GM19397 (cell line): ENCODE results near the gene MPPED1.

Experiments used
- ATAC-seq: cut with Tn5 transposase; IDR thresholded peaks from one replicate; pipeline ENCODE4 v1.9.1; 2021; ENCODE audit warnings: mild to moderate bottlenecking, moderate library complexity; ENCODE audit not compliant: unreplicated experiment

MPPED1 gene

DNA sequence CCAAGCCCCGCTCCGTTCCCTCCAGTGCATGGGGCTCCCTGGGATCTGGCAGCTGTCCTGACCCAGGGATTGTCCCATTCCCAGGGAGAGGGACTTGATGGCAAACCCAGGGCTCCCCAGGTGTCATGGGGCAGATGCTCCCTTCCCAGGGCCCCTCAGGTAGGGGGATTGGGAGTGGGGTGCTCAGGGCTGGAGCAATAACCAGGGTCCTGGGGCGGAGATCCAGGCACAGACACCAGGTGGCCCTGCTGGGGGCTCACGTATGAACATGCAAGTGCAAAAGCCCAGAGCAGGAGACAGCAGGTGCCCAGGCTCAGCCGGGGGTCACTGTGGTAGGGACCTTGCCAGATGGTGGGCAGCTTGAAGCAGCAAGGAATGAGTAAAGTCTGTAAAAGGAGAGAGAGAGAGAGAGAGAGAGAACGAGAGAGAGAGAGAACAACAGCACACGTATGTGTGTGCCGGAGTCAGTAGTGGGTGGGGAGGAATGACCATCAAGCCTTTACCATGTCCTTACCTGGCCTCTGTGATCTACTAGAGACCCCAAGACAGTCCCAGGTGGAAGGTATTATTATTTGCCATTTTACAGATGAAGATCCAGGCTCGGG is 19.3 kb upstream of the MPPED1 start:
- ATAC-seq, result no peak

GRCh38 chr22:43393132-43393843 is 18.5 kb upstream of the MPPED1 start:
- no peak for ATAC-seq

- no peak for ATAC-seq
These were observed 17.9 kb upstream of the MPPED1 start for GRCh38 chr22:43393844-43394474.

DNA sequence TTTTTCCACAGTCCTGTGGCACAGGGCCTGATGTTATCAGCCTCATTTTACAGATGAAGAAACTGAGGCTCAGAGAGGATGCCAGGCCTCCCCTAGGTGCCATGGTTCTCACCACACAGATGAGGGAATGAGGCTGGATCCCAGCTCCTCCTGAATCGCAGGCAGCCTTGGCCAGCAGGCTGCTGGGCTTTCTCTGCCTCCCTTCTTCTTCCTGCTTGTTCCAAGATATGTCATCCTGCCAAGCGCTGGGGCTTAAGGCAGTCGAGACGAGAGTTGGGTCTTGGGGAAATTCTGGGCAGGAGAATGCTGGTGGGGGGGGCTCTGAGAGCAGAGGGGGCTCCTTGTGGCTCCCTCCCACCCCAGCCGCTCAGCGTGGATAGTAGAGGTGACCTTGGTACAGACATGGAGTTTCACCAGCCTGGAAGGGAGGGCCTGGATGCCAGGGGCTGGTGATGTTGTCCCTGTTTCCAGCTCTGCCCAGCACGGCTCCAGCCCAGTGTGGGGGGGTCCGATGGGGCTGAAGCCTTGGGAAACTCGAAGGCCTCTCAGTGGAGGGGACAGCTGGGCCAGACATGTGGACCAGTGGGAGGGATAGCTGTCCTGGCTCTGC is 16.6 kb upstream of the MPPED1 start:
- ATAC-seq, result no peak

- no peak for ATAC-seq
These were observed 15.4 kb upstream of the MPPED1 start for GRCh38 chr22:43396321-43396933.

DNA sequence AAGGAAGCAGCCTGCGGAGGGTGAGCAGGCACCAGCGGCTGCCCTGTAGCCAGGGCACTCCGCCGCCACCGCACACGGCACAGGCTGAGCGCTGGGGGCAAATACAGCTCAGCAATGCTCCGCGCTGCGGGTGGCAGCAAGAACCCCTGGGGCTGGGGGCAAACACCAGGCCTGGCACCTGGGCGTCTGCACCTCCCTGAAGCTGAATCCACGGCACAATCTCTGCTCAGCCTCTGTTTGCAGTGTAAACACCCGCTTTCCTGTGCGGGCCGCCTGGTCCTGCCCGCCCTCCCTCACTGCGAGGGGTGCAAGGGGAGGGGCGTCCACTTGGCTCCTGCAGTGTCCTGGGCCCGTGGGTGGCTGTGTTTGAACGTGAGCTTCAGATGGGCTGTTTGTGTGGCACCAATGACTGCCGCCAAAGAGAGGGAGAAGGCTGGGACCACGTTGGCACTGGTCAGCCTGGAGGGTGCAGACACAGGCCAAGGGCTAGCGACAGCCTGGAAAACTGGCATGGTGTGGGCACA is 14.8 kb upstream of the MPPED1 start:
- no peak for ATAC-seq

DNA sequence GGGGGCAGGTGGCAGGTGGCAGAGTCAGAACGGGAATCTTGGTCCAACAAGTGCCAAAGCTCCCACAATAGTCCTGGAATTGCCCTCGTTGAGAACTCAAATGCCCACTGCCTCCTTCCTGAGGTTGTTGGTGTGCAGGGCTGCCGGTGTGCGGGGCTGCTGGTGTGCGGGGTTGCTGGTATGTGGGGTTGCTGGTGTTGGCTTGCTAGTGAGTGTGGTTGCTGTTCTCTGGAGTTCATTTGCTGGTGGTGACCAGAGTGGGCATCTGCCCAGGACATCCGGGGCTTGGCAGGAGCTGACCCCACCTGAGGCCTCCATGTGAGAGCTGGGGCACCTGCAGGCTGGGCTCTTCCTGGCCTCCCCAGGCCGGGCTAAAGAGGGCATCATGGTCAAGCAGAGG is 14.0 kb upstream of the MPPED1 start:
- no peak for ATAC-seq

GRCh38 chr22:43398246-43398645 is 13.6 kb upstream of the MPPED1 start:
- ATAC-seq, result no peak

- no peak for ATAC-seq
These were observed 12.9 kb upstream of the MPPED1 start for GRCh38 chr22:43398910-43399309.

DNA sequence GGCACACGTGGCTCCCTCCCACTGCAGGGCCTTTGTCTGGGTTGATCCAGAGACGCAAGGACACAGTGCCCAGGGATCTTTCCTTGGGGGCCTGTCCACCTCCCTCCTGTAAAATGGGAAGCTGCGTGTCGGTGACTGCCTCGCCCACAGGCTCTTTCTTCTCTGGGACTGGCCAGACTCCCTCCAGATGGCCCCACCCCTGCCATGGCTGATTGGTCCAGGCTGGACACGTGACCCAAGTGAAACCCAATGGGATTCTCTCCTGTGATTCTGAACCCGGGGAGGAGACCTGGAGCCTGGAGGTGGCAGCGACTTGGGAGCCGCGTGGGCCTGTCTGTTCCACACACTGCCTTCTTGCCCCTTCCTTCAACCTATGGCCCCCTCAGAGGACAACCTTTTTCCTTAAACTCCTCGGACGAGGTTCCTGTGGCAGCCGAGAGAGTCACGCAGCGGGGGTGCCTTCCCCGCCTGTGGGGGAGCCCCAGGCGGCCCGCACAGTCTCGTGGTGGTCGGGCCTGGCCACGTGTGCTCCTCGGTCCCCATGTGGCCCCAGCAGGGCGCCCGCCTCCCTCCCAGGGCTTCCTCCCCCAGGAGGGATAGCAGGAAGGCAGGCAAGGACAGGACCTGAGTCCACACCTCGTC is 12.4 kb upstream of the MPPED1 start:
- ATAC-seq, result no peak

- no peak for ATAC-seq
These were observed 11.8 kb upstream of the MPPED1 start for GRCh38 chr22:43399980-43400358.

DNA sequence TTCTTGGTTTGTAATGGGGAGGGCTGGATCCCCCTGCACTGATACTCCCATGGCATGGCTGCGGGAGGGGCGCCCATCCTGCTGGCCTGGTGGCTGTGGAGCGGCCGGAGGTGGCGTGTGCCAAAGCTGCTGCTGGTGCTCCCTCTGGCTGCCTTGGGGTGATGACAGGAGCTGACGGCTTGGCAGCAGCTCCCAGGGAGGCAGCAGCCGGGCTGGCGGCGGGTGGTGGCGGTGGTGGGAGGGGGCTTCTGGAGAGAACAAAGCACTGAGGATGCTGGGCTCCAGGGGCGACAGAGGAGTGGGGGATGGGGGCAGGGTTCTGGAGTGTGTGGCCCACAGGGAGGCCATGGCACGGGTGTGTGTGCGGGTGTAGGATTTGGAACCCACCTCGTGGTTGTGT is 11.4 kb upstream of the MPPED1 start:
- ATAC-seq, result no peak

- no peak for ATAC-seq
These were observed 10.6 kb upstream of the MPPED1 start for GRCh38 chr22:43401233-43401632.

DNA sequence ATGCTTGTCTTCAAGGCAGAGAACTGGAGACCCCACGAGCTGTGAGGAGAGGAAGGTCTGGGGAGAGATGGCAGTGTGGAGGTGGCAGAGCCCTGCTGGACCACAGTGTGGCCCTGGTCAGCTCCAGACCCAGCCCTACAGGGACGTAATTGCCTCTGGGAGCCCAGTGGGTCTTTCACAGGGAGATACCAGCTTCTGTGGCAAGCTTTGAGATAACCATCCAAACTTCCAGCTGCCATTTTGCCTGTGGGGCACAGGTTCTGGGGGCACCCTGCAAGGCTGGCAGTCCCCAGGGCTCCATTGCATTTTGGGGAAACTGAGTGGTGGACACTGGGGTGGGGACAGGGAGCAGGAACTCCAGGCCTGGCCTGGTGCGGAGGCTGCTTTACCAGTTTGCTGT is 10.2 kb upstream of the MPPED1 start:
- no peak for ATAC-seq

GRCh38 chr22:43402128-43402527 is 9.7 kb upstream of the MPPED1 start:
- no peak for ATAC-seq

DNA sequence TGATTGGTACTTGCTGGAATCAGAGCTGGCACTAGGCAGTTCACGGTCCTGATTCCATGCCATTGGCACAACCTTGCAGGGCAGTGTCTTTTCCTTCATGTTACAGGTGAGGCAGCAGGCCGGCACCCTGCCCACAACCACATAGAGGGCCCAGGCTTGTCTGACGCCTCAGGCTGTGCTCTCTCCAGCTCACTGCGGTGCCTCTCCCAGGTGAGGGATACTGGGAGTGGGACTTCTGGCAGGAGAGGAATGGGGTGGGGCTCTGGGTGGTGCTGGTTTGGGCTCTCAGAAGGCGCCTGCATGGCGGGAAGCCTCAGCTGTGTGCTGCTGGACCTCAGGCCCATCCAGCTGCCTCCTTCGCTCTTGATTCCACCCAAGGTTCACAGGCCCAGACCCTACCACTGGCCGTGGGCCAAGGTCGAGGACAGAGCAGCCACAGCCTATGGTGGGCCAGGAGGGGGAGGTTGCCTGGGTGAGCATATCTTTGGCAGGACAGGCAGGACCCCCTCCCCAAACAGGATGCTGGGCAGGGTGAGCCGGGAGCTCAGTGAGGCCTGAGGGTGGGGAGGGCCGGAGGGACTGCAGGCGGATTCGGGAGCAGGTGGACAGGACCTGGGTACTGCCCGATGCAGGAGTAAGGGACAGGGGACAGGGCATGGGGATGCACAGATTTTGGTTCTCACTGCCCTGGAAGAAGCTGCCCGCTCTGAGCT is 7.0 kb upstream of the MPPED1 start:
- no peak for ATAC-seq

DNA sequence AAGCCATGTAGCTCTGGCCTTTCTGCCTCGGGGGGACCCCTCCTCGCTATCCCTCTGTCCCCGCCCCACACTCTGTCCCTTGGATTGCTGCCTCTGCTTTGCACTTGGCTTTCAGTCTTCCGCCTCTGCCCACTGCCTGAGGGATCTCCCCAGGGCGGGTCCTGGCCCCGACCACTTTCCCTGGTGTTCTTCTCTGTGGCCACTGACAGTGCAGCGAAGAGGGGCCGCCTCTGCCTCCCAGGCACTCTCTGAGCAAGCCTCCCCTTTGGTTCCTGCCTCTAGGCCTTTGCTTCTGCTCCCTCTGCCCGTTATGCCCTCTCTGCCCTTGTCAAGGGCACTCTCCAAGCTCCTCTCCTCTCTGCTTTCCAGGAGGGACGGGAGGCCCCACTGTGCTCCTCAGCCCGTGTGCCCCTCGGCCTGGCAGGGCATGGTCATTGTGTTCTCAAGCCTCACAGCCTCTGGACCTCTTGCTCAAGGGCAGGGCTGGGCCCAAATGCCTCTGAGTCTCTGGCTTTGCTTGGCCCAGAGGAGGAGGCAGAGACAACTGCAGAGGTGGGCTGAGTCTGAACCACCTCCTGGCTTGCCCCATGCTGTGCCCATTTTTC is 5.5 kb upstream of the MPPED1 start:
- no peak for ATAC-seq

DNA sequence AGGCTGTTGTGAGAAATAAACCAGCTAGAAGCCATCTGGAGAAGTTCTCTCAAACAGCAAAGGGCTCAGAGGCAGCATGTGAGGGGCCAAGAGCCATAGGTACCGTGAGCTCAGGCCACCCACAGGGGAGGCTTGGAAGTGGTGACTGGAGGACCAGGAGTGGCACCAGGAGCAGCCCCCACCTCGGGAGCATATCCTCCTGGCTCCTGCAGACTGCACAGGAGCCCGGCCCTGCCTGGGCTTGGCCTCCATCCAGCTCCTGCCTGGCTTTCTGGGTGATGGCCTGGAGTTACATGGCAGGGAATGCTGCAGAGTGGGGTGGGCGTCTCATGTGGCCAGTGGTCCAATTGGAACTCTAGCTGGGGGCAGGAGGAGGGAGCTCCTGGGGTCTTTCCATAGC is 4.2 kb upstream of the MPPED1 start:
- no peak for ATAC-seq

DNA sequence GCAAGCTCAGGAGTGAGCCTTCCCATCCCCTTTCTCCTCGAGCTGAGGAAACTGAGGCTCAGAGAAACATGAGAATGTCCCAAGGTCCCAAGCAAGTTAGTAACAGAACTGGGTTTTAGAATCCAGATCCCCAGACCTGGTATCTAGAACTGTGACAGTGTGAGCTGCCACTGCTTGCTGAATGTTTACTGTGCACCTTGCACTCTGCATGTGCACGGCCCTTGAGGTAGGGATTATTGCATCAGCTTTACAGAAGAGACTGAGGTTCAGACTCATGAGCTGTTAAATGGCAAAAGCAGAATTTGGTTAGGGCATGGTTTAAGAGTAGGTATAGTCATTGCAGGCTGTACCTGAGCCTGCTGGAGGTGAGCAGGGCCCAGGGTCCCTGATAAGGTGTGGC is 3.8 kb upstream of the MPPED1 start:
- ATAC-seq, result no peak

DNA sequence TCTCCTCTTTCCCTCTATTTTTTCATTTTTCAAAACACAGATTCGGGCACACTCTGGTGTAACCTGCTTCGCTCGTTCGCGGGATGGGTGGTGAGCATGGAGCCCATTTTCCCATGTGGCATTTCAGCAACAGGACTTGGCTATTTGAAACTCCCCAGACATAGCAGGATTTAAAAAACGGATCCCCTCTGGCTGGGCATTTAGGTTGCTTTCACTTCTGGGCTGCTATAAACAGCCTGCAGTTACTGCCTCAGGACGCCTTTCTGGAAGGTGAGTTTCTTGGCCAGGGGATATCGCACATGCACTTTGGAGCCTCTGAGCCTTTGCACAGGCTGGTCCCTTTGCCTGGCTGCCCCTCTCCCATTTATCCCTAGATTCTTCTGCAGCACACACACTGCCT is 2.8 kb upstream of the MPPED1 start:
- no peak for ATAC-seq
